ENCODE results near the gene C1QTNF8. TPM values are rescaled to one million over a fixed set of nuclear protein-coding genes. Genes with fewer than 3 reads are reported as not detected.

The C1QTNF8 gene
- total RNA-seq, 2 donors from 2014 or later: 0.34 TPM; not detected in 1

- Histone ChIP-seq H3K4me3 (no peak overlapping the region), H3K9me3 (no peaks in the 10 kb centered on the region), H3K4me1 (replicated peaks) (no peaks in the 10 kb centered on the region), H3K36me3 (no peaks in the 10 kb centered on the region), H3K27ac (no peak overlapping the region), H3K27me3 (replicated peaks; ENCODE audit: insufficient read depth) (no peaks in the 10 kb centered on the region)
- WGBS: 91% methylated on average over 30 of the region's 35 CpGs
- no peak for DNase-seq (ENCODE audit: low spot score)
- intact Hi-C loops (cut with DNase I): no loop called here
- TF ChIP-seq POLR2A (IDR thresholded peaks at IDR 0.05) (no peak), POLR2AphosphoS5 (IDR thresholded peaks at IDR 0.05) (no peak), CTCF (IDR thresholded peaks at IDR 0.05) (no peak)
These were observed 35.4 kb upstream of the C1QTNF8 start for GRCh38 chr16:1131378-1131994.

- 93% methylated on average over 8 of the region's 8 CpGs for WGBS
- Histone ChIP-seq H3K27me3 (replicated peaks; ENCODE audit: insufficient read depth) (no peaks in the 10 kb centered on the region), H3K27ac (no peak overlapping the region), H3K9me3 (no peaks in the 10 kb centered on the region), H3K36me3 (no peaks in the 10 kb centered on the region), H3K4me1 (replicated peaks) (no peaks in the 10 kb centered on the region), H3K4me3 (no peak overlapping the region)
- intact Hi-C loops (cut with DNase I): no loop called here
- TF ChIP-seq POLR2A (IDR thresholded peaks at IDR 0.05): no peak
- TF ChIP-seq CTCF (IDR thresholded peaks at IDR 0.05): no peak
- TF ChIP-seq POLR2AphosphoS5 (IDR thresholded peaks at IDR 0.05): no peak
- no peak for DNase-seq (ENCODE audit: low spot score)
These were observed 34.3 kb upstream of the C1QTNF8 start for GRCh38 chr16:1130382-1130781.

- TF ChIP-seq POLR2A (IDR thresholded peaks at IDR 0.05): no peak
- no peak for TF ChIP-seq CTCF (IDR thresholded peaks at IDR 0.05)
- TF ChIP-seq POLR2AphosphoS5 (IDR thresholded peaks at IDR 0.05): no peak
- no peak overlapping the region for H3K4me3 ChIP-seq
- no peaks in the 10 kb centered on the region for H3K4me1 ChIP-seq (replicated peaks)
- intact Hi-C loops (cut with DNase I): no loop called here
- H3K36me3 ChIP-seq: no peaks in the 10 kb centered on the region
- H3K9me3 ChIP-seq: no peaks in the 10 kb centered on the region
- 95% methylated on average over 43 of the region's 48 CpGs for WGBS
- no peaks in the 10 kb centered on the region for H3K27me3 ChIP-seq (replicated peaks; ENCODE audit: insufficient read depth)
- no peak for DNase-seq (ENCODE audit: low spot score)
- H3K27ac ChIP-seq: no peak overlapping the region
These were observed 33.3 kb upstream of the C1QTNF8 start for GRCh38 chr16:1129106-1129960.

- no peak for DNase-seq (ENCODE audit: low spot score)
- intact Hi-C loops (cut with DNase I): no loop called here
- TF ChIP-seq POLR2AphosphoS5 (IDR thresholded peaks at IDR 0.05) (no peak), CTCF (IDR thresholded peaks at IDR 0.05) (no peak), POLR2A (IDR thresholded peaks at IDR 0.05) (no peak)
- H3K9me3 ChIP-seq: no peaks in the 10 kb centered on the region
- H3K36me3 ChIP-seq: no peaks in the 10 kb centered on the region
- no peak overlapping the region for H3K4me3 ChIP-seq
- H3K27ac ChIP-seq: no peak overlapping the region
- WGBS: 88% methylated on average over 29 of the region's 31 CpGs
- H3K4me1 ChIP-seq (replicated peaks): no peaks in the 10 kb centered on the region
- no peaks in the 10 kb centered on the region for H3K27me3 ChIP-seq (replicated peaks; ENCODE audit: insufficient read depth)
These were observed 32.1 kb upstream of the C1QTNF8 start for GRCh38 chr16:1127971-1128715.

All from prostate gland (tissue), 2 donors.